Epithelial cell of proximal tubule (primary cell): Measurements from ENCODE around the gene SEC14L2. TPM values are rescaled to one million over a fixed set of nuclear protein-coding genes. Genes with fewer than 3 reads are reported as not detected.

Experiments used
- DNase-seq: peaks from one replicate; pipeline ENCODE4 v3.0.0-alpha.2; 2011; ENCODE audit warnings: low read depth
- H3K4me3 ChIP-seq: 2 replicates; pipeline ENCODE4 v1.5.1; 2011; ENCODE audit warnings: low read depth, mild to moderate bottlenecking, low read length
- total RNA-seq: library from RNA; depleted of rRNA; stranded (reverse); fragments of >200 nt; gene quantifications from 2 replicates; pipeline ENCODE4 v1.2.3, GENCODE V29; 2015
- TF ChIP-seq, protein P1 (sequence below): conservative IDR thresholded peaks from 2 replicates; pipeline ENCODE4 v1.5.1; 2012; ENCODE audit warnings: low read depth, mild to moderate bottlenecking, low read length

The SEC14L2 gene
- total RNA-seq, 1 donor from 2014 or later: 49.6 TPM

GRCh38 chr22:30373331-30374325 lies 23.2 kb upstream of the SEC14L2 start:
- TF ChIP-seq, protein P1, sequence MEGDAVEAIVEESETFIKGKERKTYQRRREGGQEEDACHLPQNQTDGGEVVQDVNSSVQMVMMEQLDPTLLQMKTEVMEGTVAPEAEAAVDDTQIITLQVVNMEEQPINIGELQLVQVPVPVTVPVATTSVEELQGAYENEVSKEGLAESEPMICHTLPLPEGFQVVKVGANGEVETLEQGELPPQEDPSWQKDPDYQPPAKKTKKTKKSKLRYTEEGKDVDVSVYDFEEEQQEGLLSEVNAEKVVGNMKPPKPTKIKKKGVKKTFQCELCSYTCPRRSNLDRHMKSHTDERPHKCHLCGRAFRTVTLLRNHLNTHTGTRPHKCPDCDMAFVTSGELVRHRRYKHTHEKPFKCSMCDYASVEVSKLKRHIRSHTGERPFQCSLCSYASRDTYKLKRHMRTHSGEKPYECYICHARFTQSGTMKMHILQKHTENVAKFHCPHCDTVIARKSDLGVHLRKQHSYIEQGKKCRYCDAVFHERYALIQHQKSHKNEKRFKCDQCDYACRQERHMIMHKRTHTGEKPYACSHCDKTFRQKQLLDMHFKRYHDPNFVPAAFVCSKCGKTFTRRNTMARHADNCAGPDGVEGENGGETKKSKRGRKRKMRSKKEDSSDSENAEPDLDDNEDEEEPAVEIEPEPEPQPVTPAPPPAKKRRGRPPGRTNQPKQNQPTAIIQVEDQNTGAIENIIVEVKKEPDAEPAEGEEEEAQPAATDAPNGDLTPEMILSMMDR: no peak
- no peak for DNase-seq
- no peak overlapping the region for H3K4me3 ChIP-seq

DNA sequence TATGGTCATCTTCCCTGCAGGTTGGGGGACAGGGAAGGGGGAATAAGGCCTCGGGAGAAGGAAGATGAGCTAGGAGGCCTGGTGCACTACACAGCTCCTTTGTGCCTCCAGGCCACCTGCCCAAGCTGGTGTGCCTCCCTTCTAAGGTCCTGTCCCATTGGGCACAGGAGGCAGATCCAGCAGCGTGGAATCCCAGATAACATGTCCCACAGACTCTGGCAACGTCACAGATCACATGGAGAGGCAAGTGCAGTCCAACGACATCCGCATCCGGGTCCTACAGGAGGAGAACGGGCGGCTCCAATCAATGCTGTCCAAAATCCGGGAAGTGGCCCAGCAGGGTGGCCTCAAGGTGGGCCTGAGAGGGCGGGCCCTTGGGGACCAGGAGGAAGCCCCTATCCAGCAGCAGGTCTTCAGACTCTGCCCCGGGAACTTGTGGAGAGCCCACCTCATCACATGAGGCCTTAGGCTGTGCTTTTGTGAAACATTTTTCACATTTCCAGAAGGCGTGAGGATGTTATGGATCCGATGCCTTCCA lies 21.4 kb upstream of the SEC14L2 start:
- no peak for DNase-seq
- H3K4me3 ChIP-seq: no peak overlapping the region
- TF ChIP-seq, protein P1: no peak

DNA sequence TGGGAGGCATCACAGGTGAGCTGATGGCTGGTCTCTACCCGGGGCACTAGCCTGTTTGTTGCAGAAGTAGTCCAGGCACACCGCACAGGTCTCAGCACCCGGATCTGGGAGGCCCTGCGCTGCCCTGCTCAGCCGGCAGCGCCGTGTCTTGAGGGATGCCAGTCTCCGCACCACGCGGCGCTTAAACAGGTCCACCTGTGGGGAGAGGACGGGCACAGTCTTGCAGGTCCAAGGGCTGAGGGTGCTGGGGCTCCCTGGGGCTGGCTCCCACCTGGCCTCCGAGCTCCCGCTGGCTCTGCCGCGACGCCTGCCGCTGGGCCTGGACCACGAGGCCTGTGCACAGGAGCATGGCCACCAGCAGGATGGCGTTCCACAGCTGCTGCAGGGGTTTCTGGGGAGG lies 16.8 kb upstream of the SEC14L2 start:
- TF ChIP-seq, protein P1: no peak
- H3K4me3 ChIP-seq: no peak overlapping the region
- no peak for DNase-seq

- TF ChIP-seq, protein P1: no peak
- DNase-seq: no peak
- no peak overlapping the region for H3K4me3 ChIP-seq
These were observed 15.6 kb upstream of the SEC14L2 start for GRCh38 chr22:30381264-30381663.

- DNase-seq: no peak
- H3K4me3 ChIP-seq: no peak overlapping the region
- TF ChIP-seq, protein P1: no peak
These were observed 14.5 kb upstream of the SEC14L2 start for GRCh38 chr22:30382340-30382739.

GRCh38 chr22:30383061-30383460 lies 13.8 kb upstream of the SEC14L2 start:
- no peak overlapping the region for H3K4me3 ChIP-seq
- TF ChIP-seq, protein P1: no peak
- DNase-seq: no peak
